ENCODE results near the gene SLC4A1.

DNA sequence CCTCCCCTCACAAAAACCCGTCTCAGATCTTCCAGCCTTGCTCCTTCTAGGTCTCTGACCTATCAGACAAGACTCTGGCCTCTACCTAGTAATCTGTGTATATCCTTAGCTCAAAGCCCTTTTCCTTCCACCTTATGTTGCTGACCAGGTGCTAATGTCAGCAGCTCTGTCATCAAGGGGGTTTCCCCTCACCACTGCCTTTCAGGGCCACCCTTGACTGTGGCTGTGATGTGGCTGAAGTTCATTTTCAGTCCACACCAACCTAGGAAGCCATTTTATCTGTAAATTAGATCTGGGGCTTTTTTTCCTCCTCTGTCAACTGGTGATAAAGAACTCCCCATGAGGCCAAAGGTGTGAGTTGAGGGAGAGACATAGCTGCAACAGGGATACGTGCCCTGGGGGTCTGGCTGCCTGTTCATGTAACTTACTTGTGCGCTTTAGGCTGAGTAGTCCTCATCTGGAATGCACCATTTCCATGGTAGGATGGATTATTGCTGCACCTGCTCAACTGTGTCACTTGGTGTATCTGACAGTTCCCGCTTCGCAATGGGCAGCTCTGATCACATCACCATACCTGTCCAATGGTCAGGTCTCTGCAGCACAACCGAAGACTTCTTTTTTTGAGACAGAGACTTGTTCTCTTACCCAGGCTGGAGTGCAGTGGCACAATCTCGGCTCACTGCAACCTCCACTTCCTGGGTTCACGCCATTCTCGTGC, 25.7 kb upstream of the SLC4A1 start:
- TF ChIP-seq EZH2phosphoT487 (IDR thresholded peaks at IDR 0.05; ENCODE audit: insufficient read depth, low read depth), result no peak
- no peak for TF ChIP-seq EZH2 (IDR thresholded peaks at IDR 0.05; ENCODE audit: insufficient read depth, poor library complexity, severe bottlenecking)
